ENCODE results near the gene TOX2.

Gene TOX2

GRCh38 chr20:44080064-44080463 is 165.4 kb downstream of the TOX2 start:
- TF ChIP-seq, protein P1, sequence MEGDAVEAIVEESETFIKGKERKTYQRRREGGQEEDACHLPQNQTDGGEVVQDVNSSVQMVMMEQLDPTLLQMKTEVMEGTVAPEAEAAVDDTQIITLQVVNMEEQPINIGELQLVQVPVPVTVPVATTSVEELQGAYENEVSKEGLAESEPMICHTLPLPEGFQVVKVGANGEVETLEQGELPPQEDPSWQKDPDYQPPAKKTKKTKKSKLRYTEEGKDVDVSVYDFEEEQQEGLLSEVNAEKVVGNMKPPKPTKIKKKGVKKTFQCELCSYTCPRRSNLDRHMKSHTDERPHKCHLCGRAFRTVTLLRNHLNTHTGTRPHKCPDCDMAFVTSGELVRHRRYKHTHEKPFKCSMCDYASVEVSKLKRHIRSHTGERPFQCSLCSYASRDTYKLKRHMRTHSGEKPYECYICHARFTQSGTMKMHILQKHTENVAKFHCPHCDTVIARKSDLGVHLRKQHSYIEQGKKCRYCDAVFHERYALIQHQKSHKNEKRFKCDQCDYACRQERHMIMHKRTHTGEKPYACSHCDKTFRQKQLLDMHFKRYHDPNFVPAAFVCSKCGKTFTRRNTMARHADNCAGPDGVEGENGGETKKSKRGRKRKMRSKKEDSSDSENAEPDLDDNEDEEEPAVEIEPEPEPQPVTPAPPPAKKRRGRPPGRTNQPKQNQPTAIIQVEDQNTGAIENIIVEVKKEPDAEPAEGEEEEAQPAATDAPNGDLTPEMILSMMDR (IDR thresholded peaks at IDR 0.05; ENCODE audit: low read length, missing control alignments), result no peak
- DNase-seq (ENCODE audit: low read depth), result peak; percentile 22
- H3K4me3 ChIP-seq (replicated peaks; ENCODE audit: low read depth, low read length), result no peak overlapping the region

- DNase-seq (ENCODE audit: low read depth), result peak; percentile 87
- TF ChIP-seq, protein P1 (IDR thresholded peaks at IDR 0.05; ENCODE audit: low read length, missing control alignments), result peak; percentile 99
- H3K4me3 ChIP-seq (replicated peaks; ENCODE audit: low read depth, low read length), result no peak overlapping the region
Measured at GRCh38 chr20:44080646-44081267, 166.1 kb downstream of the TOX2 start.

GRCh38 chr20:44081476-44081875 is 166.8 kb downstream of the TOX2 start:
- TF ChIP-seq, protein P1 (IDR thresholded peaks at IDR 0.05; ENCODE audit: low read length, missing control alignments), result no peak
- no peak for DNase-seq (ENCODE audit: low read depth)
- H3K4me3 ChIP-seq (replicated peaks; ENCODE audit: low read depth, low read length), result no peak overlapping the region

- no peak overlapping the region for H3K4me3 ChIP-seq (replicated peaks; ENCODE audit: low read depth, low read length)
- no peak for DNase-seq (ENCODE audit: low read depth)
- TF ChIP-seq, protein P1 (IDR thresholded peaks at IDR 0.05; ENCODE audit: low read length, missing control alignments), result no peak
Measured at GRCh38 chr20:44081888-44082287, 167.2 kb downstream of the TOX2 start.

GRCh38 chr20:44083220-44083933 is 168.7 kb downstream of the TOX2 start:
- H3K4me3 ChIP-seq (replicated peaks; ENCODE audit: low read depth, low read length), result no peak overlapping the region
- TF ChIP-seq, protein P1 (IDR thresholded peaks at IDR 0.05; ENCODE audit: low read length, missing control alignments), result no peak
- peak; percentile 28 for DNase-seq (ENCODE audit: low read depth)

GRCh38 chr20:44084439-44084838 is 169.8 kb downstream of the TOX2 start:
- TF ChIP-seq, protein P1 (IDR thresholded peaks at IDR 0.05; ENCODE audit: low read length, missing control alignments), result no peak
- DNase-seq (ENCODE audit: low read depth), result no peak
- H3K4me3 ChIP-seq (replicated peaks; ENCODE audit: low read depth, low read length), result no peak overlapping the region
